ENCODE measurements around the gene BAMBI.

- no peak for TF ChIP-seq POLR2AphosphoS5 (IDR thresholded peaks at IDR 0.05)
- TF ChIP-seq CTCF (IDR thresholded peaks at IDR 0.05): no peak
Observed at GRCh38 chr10:28713626-28714352, 36.5 kb downstream of the BAMBI start.
